ENCODE results near the gene PDCD11.

The PDCD11 gene

GRCh38 chr10:103444478-103444877 lies 48.1 kb downstream of the PDCD11 start:
- no peak for DNase-seq (ENCODE audit: extremely low read depth, low read depth)
- H3K4me3 ChIP-seq (replicated peaks; ENCODE audit: low read depth, low read length) = no peak overlapping the region
- no peak for TF ChIP-seq CTCF (IDR thresholded peaks at IDR 0.05; ENCODE audit: low read depth, low read length, missing control alignments)

- H3K4me3 ChIP-seq (replicated peaks; ENCODE audit: low read depth, low read length) = no peak overlapping the region
- DNase-seq (ENCODE audit: extremely low read depth, low read depth) = no peak
- TF ChIP-seq CTCF (IDR thresholded peaks at IDR 0.05; ENCODE audit: low read depth, low read length, missing control alignments) = no peak
Observed at GRCh38 chr10:103445366-103445765, 48.9 kb downstream of the PDCD11 start.

- DNase-seq (ENCODE audit: extremely low read depth, low read depth) = no peak
- TF ChIP-seq CTCF (IDR thresholded peaks at IDR 0.05; ENCODE audit: low read depth, low read length, missing control alignments) = no peak
- no peak overlapping the region for H3K4me3 ChIP-seq (replicated peaks; ENCODE audit: low read depth, low read length)
Observed at GRCh38 chr10:103445767-103446567, 49.5 kb downstream of the PDCD11 start.

- no peak for TF ChIP-seq CTCF (IDR thresholded peaks at IDR 0.05; ENCODE audit: low read depth, low read length, missing control alignments)
- no peak for DNase-seq (ENCODE audit: extremely low read depth, low read depth)
- H3K4me3 ChIP-seq (replicated peaks; ENCODE audit: low read depth, low read length) = no peak overlapping the region
Observed at GRCh38 chr10:103447187-103447586, 50.8 kb downstream of the PDCD11 start.

- H3K4me3 ChIP-seq (replicated peaks; ENCODE audit: low read depth, low read length) = no peak overlapping the region
- no peak for TF ChIP-seq CTCF (IDR thresholded peaks at IDR 0.05; ENCODE audit: low read depth, low read length, missing control alignments)
- no peak for DNase-seq (ENCODE audit: extremely low read depth, low read depth)
Observed at GRCh38 chr10:103448746-103449145, 52.3 kb downstream of the PDCD11 start.

- no peak overlapping the region for H3K4me3 ChIP-seq (replicated peaks; ENCODE audit: low read depth, low read length)
- DNase-seq (ENCODE audit: extremely low read depth, low read depth) = no peak
- TF ChIP-seq CTCF (IDR thresholded peaks at IDR 0.05; ENCODE audit: low read depth, low read length, missing control alignments) = no peak
Observed at GRCh38 chr10:103449208-103450144, 53.0 kb downstream of the PDCD11 start.
